GM04503 (cell line): ENCODE results near the gene TPPP.
"Not testable (repeated sequence)": the region's sequence is repeated elsewhere in the genome, so short reads cannot be mapped to it uniquely, and the experiment has no call there.

Experiments
- DNase-seq: peaks from one replicate; pipeline ENCODE4 v3.0.0-alpha.2; 2012; ENCODE audit warnings: low read depth

The TPPP gene

DNA sequence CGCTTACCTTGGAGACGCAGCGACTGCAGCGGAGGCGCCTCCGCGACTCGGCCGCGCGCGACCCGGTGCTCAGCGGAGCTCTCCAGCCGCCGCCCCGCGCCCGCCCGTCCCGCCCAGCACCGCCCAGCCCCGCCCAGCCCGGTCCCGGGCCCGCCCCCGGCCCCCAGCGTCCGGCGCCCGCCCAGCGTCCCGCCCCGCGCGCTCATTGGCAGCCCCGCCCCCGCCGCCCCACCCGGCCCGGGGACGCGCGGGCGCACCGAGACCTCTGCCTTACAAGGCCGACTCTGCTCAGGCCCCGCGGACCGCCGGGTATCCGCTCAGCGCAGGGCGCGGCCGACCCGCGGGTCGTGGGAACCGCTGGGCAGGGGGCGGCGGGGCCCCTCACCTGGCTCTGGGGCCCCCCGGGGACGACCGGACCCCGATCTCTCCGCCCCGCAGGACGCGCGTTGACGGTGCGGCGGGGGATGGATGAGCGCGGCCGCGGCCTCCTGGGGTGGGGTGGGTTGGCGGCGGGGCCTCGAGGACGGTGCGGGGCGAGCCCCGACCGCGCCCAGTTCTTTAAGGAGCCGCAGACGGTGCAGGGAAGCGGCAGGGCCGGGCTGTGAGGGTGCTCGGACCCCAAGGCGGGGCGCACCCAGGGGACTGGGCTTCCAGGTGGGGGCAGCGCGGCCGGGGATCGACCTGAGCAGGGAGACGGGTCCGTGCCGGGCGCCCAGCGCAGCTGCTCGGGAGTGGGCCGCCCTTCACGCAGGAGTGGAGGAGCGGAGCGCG lies at the start of gene TPPP:
TSS of gene TPPP (minus strand) at position 82 of the 771 bp plus-strand sequence. CDS start 15,292 bp downstream, outside the sequence.
- DNase-seq = not testable (repeated sequence)

DNA sequence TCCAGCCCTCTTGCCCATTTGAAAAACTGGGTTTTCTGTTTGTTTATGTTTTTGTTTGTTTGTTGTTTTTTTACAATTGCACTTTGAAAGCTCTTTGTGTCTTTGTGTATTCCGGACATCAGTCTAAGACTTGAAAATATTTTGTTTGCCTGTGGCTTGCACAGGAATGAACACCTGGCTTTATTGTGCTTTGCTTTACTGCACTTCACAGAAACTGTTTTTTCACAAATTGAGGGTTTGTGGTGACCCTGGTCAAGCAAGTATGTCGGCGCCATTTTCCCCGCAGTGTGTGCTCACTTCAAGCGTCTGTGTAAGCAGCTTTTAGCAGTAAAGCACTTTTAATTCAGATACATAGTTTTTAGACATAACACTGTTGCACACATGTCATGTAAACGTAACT lies 49.1 kb upstream of the TPPP start:
- not testable (repeated sequence) for DNase-seq

DNA sequence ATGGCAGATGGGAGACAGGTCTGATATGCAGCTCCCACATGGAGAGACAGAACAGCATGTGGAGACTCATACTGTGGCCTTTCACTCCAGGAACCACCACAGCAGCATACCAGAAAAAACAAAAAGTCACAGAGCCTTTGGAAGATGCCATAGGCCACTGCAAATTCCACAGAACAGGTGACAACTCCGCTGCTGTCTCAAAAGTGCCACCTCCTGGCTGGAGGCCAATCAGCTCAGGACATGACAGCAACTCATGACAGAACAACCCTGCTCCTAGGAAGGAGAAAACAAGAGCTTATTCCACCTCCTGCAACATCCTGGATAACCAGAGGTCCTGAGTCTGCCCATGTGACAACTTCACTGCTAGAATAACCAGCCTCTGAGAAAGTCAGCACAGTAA lies 41.0 kb upstream of the TPPP start:
- not testable (repeated sequence) for DNase-seq

DNA sequence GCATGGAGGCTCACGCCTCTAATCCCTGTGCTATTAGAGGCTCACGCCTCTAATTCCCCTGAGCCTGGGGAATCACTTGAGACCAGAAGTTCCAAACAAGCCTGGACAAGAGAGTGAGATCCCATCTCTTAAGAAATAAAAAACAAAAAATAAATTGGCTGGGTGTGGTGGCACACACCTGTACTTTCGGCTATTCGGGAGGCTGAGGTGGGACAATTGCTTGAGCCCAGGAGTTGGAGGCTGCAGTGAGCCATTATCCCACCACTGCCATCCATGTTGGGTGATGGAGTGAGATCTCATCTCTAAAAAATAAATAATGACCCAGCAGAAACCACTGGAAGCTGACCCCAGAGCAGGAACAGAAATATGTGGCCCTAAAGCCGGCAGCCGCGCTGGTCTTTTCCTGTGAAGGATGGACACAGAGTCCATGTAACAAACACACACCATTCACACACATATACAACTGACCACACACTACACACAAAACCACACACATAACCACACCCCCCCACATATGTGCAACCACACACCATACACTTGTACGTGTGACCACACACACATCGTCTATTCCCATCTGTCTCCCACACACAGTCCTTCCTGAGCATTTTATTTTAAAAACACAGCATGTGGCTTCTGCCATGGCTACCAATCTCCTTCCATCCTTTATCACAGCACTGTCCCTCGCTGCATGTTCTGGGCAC lies 39.8 kb upstream of the TPPP start:
- not testable (repeated sequence) for DNase-seq

DNA sequence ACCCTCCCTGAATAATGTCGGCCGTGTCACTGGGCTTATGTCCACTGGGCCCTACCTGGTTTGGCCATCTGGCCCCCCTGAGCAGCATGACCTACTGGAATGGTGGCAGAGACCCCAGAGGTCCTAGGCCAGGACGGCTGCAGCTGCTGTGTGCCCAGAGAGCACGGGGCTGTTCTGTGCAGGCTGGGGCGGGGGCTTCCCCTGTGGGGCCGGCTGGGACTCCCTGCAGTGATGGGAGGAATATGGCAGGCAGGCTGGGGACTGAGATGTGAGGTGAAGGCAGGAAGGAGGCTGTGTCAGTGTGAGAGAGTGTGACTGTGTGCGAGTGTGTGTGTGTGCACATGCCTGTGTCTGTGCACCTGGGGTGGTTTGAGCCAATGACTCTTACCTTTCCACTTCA lies 36.1 kb upstream of the TPPP start:
- not testable (repeated sequence) for DNase-seq

DNA sequence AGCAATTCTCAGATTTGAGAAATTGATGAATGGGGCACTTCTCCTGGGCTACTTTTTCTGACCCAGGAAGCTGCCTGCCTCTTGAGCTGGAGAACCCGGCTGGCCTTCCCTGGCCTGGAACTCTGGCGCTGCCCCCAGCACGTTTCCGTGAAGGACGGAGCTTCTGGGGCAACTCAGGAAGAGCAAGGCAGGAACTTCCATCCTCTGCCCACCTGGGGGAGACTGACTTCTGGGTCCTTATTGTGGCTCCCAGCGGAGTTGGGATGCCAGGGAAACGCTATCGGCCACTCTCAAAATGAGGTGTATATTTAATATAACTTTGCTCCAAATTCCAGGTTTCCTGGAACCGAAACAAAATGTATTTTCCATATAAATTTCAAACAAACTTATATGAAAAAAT lies 33.9 kb upstream of the TPPP start:
- not testable (repeated sequence) for DNase-seq

DNA sequence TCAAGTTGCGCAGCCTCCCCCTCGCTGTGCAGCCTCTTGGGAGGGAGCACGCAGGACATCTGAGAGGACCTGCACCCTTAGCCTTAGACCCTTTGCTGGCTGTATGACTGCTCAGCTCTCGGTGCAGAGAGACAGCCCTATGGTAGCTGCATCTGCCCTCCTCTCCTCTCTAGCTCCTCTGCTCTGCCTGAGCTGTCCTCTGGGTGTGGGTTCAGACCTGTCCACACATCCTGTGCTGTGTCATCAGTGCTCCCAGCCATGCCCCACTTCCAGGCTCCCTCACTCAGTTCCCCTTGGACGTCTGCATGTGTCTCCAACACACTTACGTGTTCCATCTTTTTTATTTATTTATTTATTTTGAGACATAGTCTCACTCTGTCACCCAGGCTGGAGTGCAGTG lies 30.7 kb upstream of the TPPP start:
- DNase-seq = not testable (repeated sequence)

DNA sequence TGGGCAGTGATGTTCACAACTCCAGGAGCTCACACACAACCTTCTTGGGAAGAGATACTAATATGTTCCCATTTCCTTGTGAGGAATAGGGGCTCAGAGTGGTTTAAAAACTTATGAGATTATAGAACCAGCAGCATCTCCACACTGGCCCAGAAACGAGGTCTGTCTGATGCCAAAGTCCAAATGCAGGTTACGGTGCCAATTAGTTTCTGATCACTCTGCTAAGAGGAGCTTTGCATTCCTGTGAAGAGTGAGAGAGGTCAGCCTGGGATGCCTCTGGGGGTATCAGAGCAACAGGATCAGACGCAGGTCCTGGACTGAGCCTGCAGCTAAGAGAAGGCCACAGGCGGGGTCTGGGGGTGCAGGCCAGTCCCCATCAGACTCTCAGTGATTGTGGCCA lies 30.2 kb upstream of the TPPP start:
- not testable (repeated sequence) for DNase-seq

DNA sequence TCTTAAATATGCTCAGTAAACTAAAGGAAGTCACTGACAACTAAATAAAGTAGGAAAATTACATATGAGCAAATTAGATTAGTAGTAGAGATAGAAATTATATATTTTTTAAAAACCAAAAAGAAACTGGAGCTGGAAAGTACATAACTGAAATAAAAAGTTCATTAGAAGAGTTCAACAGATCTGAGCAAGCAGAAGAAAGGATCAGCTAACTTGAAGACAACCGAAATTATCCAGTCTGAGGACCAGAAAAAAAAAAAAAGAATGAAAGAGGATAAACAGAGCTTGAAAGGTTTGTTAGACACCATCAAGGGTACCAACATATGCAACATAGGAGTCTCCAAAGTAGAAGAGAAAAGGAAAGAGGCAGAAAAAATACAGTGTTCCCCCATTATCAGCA lies 26.2 kb upstream of the TPPP start:
- not testable (repeated sequence) for DNase-seq

DNA sequence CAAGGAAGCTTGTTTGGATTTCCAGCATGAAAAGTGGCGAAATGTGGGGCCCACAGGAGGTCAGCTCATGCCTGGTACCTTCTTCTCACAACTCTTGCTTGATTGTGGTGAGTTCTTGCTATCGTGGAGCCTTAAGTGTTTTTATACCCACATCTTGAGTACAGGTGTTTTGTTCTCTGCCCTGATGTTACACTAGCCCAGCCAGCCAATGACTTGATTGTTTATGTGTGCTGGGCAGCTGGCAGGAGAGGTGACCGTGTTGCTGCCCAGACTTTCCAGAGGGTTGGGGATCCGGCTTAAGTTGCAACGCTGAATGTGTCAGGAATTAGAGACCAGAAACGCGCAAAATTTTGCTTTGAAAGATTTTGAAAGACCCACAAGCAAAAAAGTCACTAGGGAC lies 24.0 kb upstream of the TPPP start:
- DNase-seq = no peak

DNA sequence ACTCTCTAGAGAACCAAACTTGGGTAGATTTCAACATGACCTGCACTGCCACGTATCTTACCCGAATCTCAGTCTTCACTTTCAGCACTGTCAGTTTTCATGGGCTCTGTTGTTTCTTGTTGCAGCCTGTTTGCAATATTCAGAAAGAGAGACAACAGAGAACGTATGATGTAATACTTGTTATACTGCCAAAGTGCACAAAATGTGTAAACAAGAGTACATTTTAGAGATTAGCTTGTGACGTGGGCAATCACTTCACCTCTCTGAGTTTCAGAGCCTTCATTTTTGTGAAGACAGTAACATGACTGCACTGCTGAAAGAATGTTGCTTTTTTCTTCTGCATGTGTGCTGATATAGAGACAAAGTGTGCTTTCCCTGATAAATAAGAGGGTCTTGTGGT lies 23.6 kb upstream of the TPPP start:
- DNase-seq = not testable (repeated sequence)

DNA sequence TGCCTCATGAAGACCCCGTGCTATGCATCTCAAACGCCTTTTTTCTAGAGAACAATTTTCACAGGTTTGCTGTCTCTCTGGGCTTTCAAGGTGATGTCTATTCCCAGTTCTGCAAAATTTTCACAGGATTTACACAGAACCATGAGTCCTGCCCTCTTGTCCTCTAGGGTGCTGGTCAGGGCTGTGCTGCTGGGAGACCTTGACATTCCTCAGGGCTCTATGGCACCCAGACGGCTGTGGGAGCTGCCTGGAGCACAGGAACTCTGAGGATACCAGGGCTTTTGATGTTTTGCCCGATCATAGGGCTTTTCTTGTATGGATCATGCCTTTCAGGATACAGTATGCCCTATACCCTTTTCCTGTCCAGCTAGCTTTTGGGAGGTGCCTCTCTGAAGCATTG lies 22.5 kb upstream of the TPPP start:
- DNase-seq = not testable (repeated sequence)

DNA sequence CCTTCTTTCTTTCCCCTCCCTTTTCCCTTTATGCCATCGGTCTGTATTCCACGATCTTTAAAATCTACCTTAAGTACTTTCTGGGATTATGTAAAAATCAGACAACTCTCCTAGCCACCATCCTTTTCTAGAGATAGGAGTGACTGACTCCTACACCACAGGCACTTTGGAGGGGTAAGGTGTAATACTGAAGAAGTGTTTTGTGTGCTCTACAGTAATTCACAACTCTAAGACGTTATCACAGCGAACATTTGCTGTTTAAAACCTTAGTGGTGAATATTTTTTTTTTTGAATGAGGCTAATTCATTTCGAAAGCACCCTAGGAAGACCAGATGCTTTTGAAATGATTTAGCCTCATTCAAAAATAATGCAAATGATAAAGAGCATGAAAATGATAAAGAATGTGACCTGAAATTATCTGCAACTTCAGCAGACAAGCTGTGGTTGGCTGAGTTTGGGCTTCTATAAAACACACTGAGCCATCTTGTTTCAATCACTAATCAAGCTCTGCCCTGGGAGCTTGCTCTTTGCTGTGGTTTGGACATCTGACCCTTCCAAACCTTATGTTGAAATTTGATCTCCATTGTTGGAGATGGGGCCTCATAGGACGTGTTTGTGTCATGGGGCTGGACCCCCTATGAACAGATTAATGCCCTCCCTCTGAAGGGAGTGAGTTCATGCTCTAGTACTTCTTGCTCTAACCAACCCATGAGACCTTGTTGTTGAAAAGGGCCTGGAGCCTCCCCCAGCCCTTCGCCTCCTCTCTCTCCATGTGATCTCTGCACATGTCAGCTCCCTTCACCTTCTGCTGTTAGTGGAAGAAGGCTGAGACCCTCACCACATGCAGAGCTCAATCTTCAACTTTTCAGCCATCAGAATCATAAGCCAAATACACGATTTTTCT lies 21.3 kb upstream of the TPPP start:
- not testable (repeated sequence) for DNase-seq

DNA sequence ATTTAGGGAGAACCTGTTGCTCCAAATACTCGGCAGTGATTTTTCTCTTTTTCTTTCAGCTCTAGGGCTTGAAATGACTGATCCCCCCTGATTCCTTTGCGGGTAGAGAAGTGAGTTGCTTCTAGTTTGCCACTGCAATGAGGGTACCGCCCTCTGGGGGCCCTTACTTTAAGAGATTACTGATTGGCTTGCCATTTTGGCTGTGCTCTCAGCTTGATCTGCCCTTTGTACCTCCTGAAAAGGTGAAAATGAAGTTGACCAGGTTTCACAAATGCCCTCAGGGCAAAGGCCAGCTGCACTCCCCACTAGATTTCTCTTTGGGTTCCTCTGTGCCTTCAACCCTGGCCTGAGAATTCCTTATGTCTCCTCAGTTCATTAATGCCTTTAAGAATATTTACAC lies 20.5 kb upstream of the TPPP start:
- DNase-seq = not testable (repeated sequence)

DNA sequence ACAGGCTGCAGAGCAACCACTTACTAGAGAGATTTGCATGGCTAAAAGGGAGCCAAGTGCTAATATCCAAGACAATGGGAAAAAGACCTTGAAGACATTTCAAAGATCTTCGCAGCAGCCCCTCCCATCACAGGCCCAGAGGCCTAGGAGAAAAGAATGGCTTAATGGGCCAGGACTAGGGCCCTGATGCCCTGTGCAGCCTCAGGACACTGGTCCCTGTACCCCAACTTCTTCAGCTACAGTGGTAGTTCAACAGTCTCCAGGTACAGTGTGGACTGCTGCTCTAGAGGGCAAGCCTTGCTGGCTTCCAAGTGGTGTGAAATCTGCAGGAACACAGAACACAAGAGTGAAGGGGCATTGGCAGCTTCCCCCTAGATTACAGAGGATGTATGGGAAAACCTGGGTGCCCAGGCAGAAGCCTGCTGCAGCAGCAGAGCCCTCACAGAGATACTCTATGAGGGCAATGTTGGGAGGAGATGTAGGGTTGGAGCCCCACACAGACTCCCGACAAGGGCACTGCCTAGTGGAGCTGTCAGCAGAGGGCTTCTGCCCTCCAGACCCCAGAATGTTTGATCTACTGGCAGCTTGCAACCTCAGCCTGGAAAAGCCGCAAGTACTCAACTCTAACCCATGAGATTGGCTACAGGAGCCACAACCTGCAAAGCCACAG lies 15.8 kb upstream of the TPPP start:
- DNase-seq = not testable (repeated sequence)

DNA sequence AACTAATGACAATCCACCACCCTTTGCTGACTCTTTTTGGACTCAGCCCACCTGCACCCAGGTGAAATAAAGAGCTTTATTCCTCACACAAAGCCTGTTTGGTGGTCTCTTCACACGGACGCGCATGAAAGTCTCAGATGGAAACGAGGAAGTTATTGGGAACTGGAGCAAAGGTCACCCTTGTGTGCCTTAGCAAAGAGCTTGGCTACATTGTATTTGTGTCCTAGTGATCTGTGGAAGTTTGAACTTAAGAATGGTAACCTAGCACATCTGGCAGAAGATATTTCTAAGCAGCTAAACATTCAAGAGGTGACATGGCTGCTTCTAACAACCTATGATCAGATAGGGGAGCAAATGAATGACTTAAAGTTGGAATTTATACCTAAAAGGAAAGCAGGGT lies 15.2 kb upstream of the TPPP start:
- DNase-seq = not testable (repeated sequence)

DNA sequence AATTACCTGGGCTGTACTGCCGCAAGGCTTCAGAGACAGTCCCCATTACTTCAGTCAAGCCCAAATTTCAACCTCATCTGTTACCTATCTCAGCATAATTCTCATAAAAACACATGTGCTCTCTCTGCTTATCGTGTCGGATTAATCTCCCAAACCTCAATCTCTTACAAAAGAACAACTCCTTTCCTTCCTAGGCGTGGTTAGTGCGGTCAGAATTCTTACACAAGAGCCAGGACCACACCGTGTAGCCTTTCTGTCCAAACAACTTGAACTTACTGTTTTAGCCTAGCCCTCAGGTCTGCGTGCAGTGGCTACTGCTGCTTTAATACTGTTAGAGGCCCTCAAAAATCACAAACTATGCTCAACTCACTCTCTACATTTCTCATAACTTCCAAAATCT lies 13.0 kb upstream of the TPPP start:
- not testable (repeated sequence) for DNase-seq

DNA sequence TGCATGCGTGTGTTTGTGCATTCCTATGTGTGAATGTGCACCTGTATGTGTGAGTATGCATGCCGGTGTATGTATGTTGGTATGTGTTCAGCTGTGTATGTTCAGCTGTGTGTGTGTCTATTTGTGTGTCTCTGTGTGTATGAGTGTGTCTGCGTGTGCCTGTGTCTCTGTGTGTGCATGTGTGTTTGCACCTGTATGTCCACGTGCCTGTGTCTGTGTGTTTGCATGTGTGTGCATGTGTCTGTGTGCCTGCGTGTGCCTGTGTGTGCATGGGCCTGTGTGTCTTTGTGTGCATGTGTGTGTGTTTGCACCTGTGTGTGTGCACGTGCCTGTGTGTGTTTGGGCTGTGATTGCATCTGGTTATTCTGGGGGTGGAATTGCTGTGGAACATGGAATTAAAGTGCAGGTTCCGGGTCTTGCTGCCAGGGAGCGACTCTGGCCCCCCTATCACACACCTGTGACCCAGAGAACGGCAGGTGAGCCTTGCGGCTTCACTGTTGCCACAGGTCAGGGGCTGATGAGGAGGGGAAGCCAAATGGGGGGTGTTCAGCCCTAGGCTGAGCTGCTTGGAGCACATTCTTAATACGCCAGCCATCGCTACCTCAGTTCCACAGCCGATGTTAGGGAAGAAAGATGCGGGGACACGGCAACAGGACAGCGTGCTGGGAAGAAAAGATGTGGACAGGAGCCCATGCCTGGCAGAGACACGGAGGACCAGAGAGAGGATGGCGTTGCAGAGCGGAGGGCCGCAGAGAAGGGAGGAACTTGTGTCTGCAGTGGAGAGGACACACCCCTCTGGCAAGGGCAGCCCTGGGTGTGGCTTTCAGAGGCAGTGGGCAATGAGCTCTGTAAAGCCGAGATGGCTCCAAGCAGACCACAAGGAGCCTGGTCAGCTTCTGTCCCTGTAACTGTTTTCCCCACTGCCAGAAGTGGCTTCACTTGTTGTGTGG lies 3.9 kb upstream of the TPPP start:
- not testable (repeated sequence) for DNase-seq

DNA sequence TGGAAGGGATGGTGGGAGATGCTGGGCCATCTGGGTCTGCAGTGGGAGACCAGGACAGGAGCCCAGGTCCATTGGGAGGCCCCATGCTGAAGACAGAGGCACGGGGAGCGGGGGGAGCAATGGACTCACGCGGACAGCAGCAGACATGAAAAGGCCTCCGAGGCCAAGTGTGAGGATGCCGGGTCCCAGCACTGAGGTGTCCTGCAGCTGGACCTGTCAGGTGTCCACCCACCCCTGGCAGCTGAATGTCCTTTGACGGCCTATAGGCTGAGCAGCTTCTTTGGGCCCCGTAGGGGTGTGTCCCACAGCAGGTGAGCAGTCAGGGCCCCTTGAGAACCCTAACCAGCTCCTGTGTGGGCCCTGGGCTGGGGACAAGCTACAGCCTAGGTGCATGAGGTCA lies 3.0 kb upstream of the TPPP start:
- DNase-seq = not testable (repeated sequence)

DNA sequence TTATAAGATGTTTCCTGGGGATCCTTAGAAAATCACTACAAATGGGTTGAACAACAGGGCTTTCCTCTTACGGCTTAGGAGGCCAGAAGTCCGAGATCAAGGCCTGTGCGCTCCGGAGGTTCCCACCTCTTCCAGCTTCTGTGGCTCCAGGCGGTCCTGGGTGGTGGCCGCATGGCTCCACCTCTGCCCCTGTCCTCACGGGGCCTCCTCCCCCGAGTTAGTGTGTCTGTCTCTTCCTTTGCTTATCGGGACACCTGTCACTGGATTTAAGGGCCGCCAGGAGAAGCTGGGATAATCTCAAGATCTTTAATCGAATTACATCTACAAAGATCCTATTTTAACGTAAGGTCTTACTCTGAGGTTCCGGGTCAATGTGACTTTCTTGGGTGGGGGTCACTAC lies 2.3 kb upstream of the TPPP start:
- DNase-seq = not testable (repeated sequence)

DNA sequence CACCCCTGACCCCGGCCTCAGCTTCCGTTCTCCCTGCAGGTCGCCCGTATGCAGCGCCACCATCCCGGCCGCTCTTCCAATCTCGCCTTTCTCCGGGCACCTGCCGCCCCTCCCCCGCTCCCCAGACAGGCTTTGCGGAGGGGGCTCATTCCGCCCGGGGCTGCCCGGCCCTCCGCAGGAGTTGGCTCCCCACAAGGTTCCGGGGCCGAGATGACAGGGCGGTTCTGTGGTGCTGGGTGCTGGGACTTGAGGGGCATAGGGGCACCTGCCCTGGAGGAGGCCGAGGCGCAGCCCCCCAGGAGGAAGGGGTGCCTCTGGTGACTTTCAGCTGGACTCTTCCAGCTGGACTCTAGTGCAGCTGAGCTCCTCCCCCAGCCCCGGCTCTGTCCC lies 885 bp upstream of the TPPP start:
- DNase-seq = not testable (repeated sequence)
